Spleen (tissue), 11 donors: ENCODE measurements around the gene ROR1. TPM values are rescaled to one million over a fixed set of nuclear protein-coding genes. Genes with fewer than 3 reads are reported as not detected.

ENCODE experiments used
- DNase-seq: peaks from one replicate; pipeline ENCODE4 v3.0.0-alpha.2; 2020
- H3K27ac ChIP-seq, 8 donors: fragments of 200-600 bp; sonication (generic) in 7 of 8; 1 replicate in 4 of 8; 2 replicates in 4 of 8; pipeline versions ENCODE4 v1.5.0 to v1.8.0; 2016 to 2021; ENCODE audit warnings: inconsistent platforms in 4 of 8, mild to moderate bottlenecking in 4 of 8, moderate library complexity in 1 of 8
- H3K27me3 ChIP-seq, 7 donors: fragments of 200-600 bp; sonication (generic) in 6 of 7; replicated peaks in 1 of 7; 1 replicate in 4 of 7; 2 replicates in 3 of 7; pipeline versions ENCODE4 v1.5.0 to v1.8.0; 2016 to 2021; ENCODE audit warnings: inconsistent platforms in 3 of 7, mild to moderate bottlenecking in 1 of 7
- H3K36me3 ChIP-seq, 6 donors: fragments of 200-600 bp; sonication (generic) in 5 of 6; 1 replicate in 4 of 6; 2 replicates in 2 of 6; pipeline versions ENCODE4 v1.5.0 to v1.8.0; 2016 to 2021; ENCODE audit warnings: inconsistent platforms in 2 of 6
- H3K4me1 ChIP-seq, 6 donors: fragments of 200-600 bp; sonication (generic) in 5 of 6; 1 replicate in 3 of 6; 2 replicates in 3 of 6; pipeline versions ENCODE4 v1.5.0 to v1.8.0; 2016 to 2021; ENCODE audit warnings: inconsistent platforms in 3 of 6
- H3K4me3 ChIP-seq, 8 donors: fragments of 200-600 bp; sonication (generic) in 7 of 8; 1 replicate in 4 of 8; 2 replicates in 4 of 8; pipeline versions ENCODE4 v1.5.0 to v1.8.0; 2016 to 2021; ENCODE audit warnings: inconsistent platforms in 4 of 8, mild to moderate bottlenecking in 4 of 8, moderate library complexity in 2 of 8
- H3K9me3 ChIP-seq, 8 donors: fragments of 200-600 bp; sonication (generic) in 7 of 8; 1 replicate in 4 of 8; 2 replicates in 4 of 8; pipeline versions ENCODE4 v1.5.0 to v1.8.0; 2016 to 2021; ENCODE audit warnings: inconsistent platforms in 4 of 8
- POLR2A ChIP-seq, 3 donors: fragments of 450-650 bp; IDR thresholded peaks; one replicate each; pipeline ENCODE4 v1.5.1; 2017; ENCODE audit warnings: antibody characterized with exemption in 3 of 3, mild to moderate bottlenecking in 1 of 3
- POLR2AphosphoS5 ChIP-seq, 3 donors: sonication (generic); formaldehyde crosslinking; IDR thresholded peaks; one replicate each; pipeline ENCODE4 v1.5.1; 2017; ENCODE audit warnings: antibody characterized with exemption in 3 of 3
- WGBS, 5 donors: extraction: QIAGEN DNeasy Blood & Tissue Kit in 3 of 5; methylation state at CpG; one replicate each; pipeline versions ENCODE4 v1.1.5 to v1.1.7; 2013 to 2018; 5-methylcytosine and 5-hydroxymethylcytosine counted together
- intact Hi-C: fragments of 100-400 bp; cut with DNase I; formaldehyde crosslinking; loops from one replicate; pipeline ENCODE4 v1.15.0; 2023; ENCODE audit warnings: low total_unique reads
- polyA plus RNA-seq, 3 donors: library from polyadenylated mRNA; stranded (reverse); fragments of 200-250 nt; gene quantifications; one replicate each; pipeline ENCODE4 v1.2.1, GENCODE V29; 2013
- total RNA-seq, 7 donors: library from RNA; depleted of rRNA in 3 of 7; stranded (reverse); fragments of >200 nt in 3 of 7; fragmentation: NEBNext Ultra II Directional in 4 of 7; extraction: Animal tissue kit (Norgen Biotek cat#: 25700) in 4 of 7; gene quantifications; one replicate each; pipeline versions ENCODE4 v1.1.0 to v1.2.1, GENCODE V29; 2016 to 2021
- TF ChIP-seq, protein P1 (sequence below), 11 experiments: fragments of 200-600 bp in 7 of 11; fragments of 450-650 bp in 4 of 11; sonication (generic) in 4 of 11; IDR thresholded peaks in 8 of 11; conservative IDR thresholded peaks in 3 of 11; 1 replicate in 7 of 11; 2 replicates in 4 of 11; pipeline versions ENCODE4 v1.4.0 to v1.8.0; 2016 to 2021; ENCODE audit warnings: antibody characterized with exemption in 11 of 11, inconsistent platforms in 4 of 11, mild to moderate bottlenecking in 1 of 11
- donor health status: healthy with polysubstance abuse.
- donor health status: DM: no; HTN: no; CAD: no; lungs with moderate emphysema.
- donor health status: DM: no; HTN: no; CAD: no.
- donor health status: Bipolar disorder and iron deficiency.
- donor health status: healthy.
- donor health status: DM: no; HTN: no; CAD: no.
- donor health status: DM: yes; HTN: yes; CAD: no.

ROR1 gene
- total and polyA plus RNA-seq, 10 donors: 0.43 to 12.3 (median 6.4) TPM

DNA sequence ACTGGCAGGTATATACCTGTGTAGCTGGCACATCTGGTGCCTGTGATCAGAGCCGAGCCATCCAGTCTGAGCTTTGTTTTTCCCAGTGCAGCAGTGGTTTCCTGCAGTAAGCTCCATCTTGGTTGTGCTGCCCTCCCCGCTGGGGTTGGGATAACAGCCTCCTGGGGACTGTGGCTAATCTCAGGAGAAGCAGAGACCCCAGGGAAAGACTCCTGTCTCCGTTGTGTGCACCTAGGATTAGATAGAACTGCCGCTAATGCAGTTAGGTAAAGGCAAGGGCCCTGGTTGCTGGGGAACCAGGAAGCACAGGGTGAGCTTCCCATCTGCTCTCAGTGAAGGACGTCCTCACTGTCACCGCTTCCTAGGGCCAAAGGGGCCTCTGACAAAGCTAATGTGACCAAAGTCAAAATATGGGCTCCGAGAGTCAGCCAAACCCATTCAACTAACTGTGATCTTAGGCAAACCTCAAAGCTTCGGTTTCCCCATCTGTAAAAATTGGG, 20.0 kb downstream of the ROR1 start:
- TF ChIP-seq, protein P1, sequence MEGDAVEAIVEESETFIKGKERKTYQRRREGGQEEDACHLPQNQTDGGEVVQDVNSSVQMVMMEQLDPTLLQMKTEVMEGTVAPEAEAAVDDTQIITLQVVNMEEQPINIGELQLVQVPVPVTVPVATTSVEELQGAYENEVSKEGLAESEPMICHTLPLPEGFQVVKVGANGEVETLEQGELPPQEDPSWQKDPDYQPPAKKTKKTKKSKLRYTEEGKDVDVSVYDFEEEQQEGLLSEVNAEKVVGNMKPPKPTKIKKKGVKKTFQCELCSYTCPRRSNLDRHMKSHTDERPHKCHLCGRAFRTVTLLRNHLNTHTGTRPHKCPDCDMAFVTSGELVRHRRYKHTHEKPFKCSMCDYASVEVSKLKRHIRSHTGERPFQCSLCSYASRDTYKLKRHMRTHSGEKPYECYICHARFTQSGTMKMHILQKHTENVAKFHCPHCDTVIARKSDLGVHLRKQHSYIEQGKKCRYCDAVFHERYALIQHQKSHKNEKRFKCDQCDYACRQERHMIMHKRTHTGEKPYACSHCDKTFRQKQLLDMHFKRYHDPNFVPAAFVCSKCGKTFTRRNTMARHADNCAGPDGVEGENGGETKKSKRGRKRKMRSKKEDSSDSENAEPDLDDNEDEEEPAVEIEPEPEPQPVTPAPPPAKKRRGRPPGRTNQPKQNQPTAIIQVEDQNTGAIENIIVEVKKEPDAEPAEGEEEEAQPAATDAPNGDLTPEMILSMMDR (IDR thresholded peaks at IDR 0.05 in 8 of 11, conservative IDR thresholded peaks at IDR 0.05 in 3 of 11): no peak
- no peak for TF ChIP-seq POLR2AphosphoS5 (IDR thresholded peaks at IDR 0.05)
- H3K4me1 ChIP-seq: no peaks in the 10 kb centered on the region
- 71 to 86% (median 83%) methylated on average over 7 to 8 of the region's 8 CpGs for WGBS, 5 donors

DNA sequence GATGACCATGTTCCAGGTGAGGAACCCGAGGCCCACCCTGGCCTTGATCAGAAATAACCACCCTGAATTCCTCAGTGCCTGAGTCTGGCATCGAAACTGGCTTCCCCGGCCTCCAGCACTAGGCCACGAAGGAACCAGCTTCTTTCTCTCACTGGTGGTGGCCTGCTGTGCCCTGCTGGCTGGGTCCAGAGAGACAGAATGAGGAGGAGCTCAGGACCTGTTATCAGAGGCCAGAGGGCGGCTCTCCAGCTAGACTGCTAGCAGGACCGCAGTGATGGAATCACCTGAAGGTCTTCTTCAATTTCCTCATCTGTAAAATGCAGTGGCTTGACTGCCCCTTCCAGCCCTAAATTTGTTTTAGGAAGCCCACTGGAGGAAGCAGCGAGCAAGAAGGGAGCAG, 20.5 kb downstream of the ROR1 start:
- WGBS, 5 donors: 87 to 96% (median 90%) methylated on average over 7 of the region's 7 CpGs
- no peak for DNase-seq
- H3K27ac ChIP-seq: no peak overlapping the region
- no peak for TF ChIP-seq POLR2AphosphoS5 (IDR thresholded peaks at IDR 0.05)
- TF ChIP-seq POLR2A (IDR thresholded peaks at IDR 0.05): no peak
- TF ChIP-seq, protein P1 (IDR thresholded peaks at IDR 0.05 in 8 of 11, conservative IDR thresholded peaks at IDR 0.05 in 3 of 11): no peak
- H3K36me3 ChIP-seq: no peaks in the 10 kb centered on the region
- no peaks in the 10 kb centered on the region for H3K4me1 ChIP-seq
- H3K9me3 ChIP-seq: no peaks in the 10 kb centered on the region
- H3K4me3 ChIP-seq: no peak overlapping the region
- intact Hi-C loops: no loop called here
- H3K27me3 ChIP-seq: no peaks in the 10 kb centered on the region

More for the DNA sequence above, 20.0 kb downstream of the ROR1 start:
- H3K27ac ChIP-seq: no peak overlapping the region
- no peaks in the 10 kb centered on the region for H3K9me3 ChIP-seq
- intact Hi-C loops: no loop called here
- no peak for DNase-seq
- H3K4me3 ChIP-seq: no peak overlapping the region
- H3K27me3 ChIP-seq: no peaks in the 10 kb centered on the region
- H3K36me3 ChIP-seq: no peaks in the 10 kb centered on the region

DNA sequence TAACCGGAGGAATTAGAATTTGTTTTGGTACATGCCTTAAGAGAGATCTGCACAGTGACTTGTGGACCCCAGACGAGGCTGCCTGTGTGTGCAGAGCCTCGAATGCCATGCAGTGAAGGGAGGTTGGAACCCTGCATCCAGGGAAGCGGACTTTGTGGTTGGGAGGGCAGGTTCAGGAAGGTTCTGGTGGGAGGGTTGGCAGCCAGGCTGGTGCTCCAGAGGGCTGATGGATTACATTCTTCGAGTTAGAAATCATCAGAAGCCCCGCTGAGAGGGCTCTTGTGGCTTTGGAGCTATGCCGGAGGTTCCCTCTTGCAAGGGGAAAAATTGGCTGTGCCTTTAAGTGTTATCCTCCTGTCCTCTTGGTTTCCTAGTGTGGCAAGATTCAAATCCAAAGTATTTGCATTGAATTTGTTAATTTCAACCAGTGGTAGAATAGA, 21.1 kb downstream of the ROR1 start:
- 82 to 95% (median 87%) methylated on average over 7 of the region's 7 CpGs for WGBS, 5 donors

DNA sequence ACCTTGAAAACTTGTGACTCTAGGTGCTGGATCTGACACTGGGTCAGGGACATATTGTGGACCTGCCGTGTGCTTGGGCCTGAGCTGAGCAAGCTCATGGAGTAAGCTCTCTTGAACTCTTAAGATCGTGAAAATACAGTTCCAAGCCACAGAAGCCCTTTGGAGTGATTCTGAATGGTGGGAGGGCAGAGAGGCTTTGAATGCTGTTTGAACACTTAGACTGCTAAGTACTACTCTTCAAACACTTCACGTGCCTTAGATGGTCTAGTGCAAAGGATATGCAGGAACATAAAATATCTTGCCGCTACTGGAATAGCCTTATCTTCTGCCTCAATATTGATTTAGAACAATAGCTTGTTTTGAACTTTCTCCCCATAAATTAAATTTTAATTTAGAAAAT, 21.6 kb downstream of the ROR1 start:
- Histone ChIP-seq H3K27me3 (no peaks in the 10 kb centered on the region), H3K36me3 (no peaks in the 10 kb centered on the region), H3K27ac (no peak overlapping the region), H3K4me1 (peaks cover 0 to 5% (median 0%) of the 10 kb centered on the region in 6 donors), H3K4me3 (no peak overlapping the region), H3K9me3 (no peaks in the 10 kb centered on the region)
- 68 to 83% (median 75%) methylated on average over 4 of the region's 4 CpGs for WGBS, 5 donors
- intact Hi-C loops: no loop called here
- no peak for DNase-seq
- TF ChIP-seq, protein P1 (IDR thresholded peaks at IDR 0.05 in 8 of 11, conservative IDR thresholded peaks at IDR 0.05 in 3 of 11): no peak
- TF ChIP-seq POLR2A (IDR thresholded peaks at IDR 0.05) (no peak), POLR2AphosphoS5 (IDR thresholded peaks at IDR 0.05) (no peak)

More for the DNA sequence above, 21.1 kb downstream of the ROR1 start:
- no peak overlapping the region for H3K27ac ChIP-seq
- no peak overlapping the region for H3K4me3 ChIP-seq
- H3K4me1 ChIP-seq: peaks cover 0 to 5% (median 0%) of the 10 kb centered on the region in 6 donors
- intact Hi-C loops: no loop called here
- no peak for DNase-seq
- H3K36me3 ChIP-seq: no peaks in the 10 kb centered on the region
- no peaks in the 10 kb centered on the region for H3K9me3 ChIP-seq
- TF ChIP-seq POLR2A (IDR thresholded peaks at IDR 0.05): no peak
- TF ChIP-seq, protein P1 (IDR thresholded peaks at IDR 0.05 in 8 of 11, conservative IDR thresholded peaks at IDR 0.05 in 3 of 11): no peak
- TF ChIP-seq POLR2AphosphoS5 (IDR thresholded peaks at IDR 0.05): no peak
- H3K27me3 ChIP-seq: no peaks in the 10 kb centered on the region
